Measurements from ENCODE around the gene VPS35. TPM values are rescaled to one million over a fixed set of nuclear protein-coding genes. Genes with fewer than 3 reads are reported as not detected.

The VPS35 gene
- total and polyA plus RNA-seq, 2 of the 13 experiments (the other 11 are each of a cell fraction or from before 2014, with no cell fraction given), result 30.7 to 136 TPM

DNA sequence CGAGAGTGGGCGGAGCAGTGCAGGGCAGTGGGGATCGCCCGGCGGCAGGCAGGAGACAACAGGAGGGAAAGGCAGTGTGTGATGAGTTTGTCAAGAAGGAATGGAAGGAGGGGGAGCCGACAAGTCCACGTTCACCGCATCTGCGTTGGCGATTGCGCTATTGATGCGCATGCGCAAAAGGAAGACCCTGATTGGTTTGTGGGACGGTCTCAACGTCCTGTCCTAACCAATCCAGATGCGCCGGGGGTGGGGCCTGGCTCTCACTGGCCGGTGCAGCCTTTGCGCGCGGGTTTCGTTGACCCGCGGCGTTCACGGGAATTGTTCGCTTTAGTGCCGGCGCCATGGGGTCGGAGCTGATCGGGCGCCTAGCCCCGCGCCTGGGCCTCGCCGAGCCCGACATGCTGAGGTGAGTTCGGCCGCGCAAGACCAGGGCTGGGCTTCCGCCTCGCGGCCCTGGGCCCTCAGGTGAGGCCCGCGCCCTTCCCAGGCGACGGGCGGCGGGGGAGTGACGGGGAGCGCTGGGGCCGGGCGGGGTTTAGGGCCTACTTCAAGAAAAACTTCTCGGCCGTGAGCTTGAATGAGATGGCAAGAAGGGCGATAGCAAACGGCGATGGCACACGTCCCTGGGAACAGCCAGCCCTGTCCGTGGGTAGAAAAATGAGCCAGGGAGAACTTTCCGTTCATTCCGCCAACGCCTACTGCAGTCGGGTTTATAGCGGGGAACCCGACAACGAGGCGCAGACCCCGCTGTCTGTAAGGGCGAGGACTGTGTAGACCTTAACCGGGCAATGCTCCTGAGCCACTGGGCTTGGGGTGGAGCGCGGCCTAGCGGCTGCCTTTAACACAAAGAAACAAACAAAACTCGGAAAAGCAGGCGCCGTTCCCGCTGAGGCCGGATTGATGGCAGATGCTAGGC is 645 bp upstream of the VPS35 start, which contains the start of gene ORC6 (continued):
- TF ChIP-seq, protein P1, sequence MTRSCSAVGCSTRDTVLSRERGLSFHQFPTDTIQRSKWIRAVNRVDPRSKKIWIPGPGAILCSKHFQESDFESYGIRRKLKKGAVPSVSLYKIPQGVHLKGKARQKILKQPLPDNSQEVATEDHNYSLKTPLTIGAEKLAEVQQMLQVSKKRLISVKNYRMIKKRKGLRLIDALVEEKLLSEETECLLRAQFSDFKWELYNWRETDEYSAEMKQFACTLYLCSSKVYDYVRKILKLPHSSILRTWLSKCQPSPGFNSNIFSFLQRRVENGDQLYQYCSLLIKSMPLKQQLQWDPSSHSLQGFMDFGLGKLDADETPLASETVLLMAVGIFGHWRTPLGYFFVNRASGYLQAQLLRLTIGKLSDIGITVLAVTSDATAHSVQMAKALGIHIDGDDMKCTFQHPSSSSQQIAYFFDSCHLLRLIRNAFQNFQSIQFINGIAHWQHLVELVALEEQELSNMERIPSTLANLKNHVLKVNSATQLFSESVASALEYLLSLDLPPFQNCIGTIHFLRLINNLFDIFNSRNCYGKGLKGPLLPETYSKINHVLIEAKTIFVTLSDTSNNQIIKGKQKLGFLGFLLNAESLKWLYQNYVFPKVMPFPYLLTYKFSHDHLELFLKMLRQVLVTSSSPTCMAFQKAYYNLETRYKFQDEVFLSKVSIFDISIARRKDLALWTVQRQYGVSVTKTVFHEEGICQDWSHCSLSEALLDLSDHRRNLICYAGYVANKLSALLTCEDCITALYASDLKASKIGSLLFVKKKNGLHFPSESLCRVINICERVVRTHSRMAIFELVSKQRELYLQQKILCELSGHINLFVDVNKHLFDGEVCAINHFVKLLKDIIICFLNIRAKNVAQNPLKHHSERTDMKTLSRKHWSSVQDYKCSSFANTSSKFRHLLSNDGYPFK (CRISPR knock-in tag; IDR thresholded peaks at IDR 0.05; ENCODE audit: borderline replicate concordance), result no peak; the same call in 1 of the 2 replicates
- TF ChIP-seq, protein P2, sequence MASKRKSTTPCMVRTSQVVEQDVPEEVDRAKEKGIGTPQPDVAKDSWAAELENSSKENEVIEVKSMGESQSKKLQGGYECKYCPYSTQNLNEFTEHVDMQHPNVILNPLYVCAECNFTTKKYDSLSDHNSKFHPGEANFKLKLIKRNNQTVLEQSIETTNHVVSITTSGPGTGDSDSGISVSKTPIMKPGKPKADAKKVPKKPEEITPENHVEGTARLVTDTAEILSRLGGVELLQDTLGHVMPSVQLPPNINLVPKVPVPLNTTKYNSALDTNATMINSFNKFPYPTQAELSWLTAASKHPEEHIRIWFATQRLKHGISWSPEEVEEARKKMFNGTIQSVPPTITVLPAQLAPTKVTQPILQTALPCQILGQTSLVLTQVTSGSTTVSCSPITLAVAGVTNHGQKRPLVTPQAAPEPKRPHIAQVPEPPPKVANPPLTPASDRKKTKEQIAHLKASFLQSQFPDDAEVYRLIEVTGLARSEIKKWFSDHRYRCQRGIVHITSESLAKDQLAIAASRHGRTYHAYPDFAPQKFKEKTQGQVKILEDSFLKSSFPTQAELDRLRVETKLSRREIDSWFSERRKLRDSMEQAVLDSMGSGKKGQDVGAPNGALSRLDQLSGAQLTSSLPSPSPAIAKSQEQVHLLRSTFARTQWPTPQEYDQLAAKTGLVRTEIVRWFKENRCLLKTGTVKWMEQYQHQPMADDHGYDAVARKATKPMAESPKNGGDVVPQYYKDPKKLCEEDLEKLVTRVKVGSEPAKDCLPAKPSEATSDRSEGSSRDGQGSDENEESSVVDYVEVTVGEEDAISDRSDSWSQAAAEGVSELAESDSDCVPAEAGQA (IDR thresholded peaks at IDR 0.05; ENCODE audit: low read depth), result no peak
- TF ChIP-seq, protein P2 (CRISPR knock-in tag; IDR thresholded peaks at IDR 0.05; ENCODE audit: borderline replicate concordance), result no peak
- TF ChIP-seq, protein P3, sequence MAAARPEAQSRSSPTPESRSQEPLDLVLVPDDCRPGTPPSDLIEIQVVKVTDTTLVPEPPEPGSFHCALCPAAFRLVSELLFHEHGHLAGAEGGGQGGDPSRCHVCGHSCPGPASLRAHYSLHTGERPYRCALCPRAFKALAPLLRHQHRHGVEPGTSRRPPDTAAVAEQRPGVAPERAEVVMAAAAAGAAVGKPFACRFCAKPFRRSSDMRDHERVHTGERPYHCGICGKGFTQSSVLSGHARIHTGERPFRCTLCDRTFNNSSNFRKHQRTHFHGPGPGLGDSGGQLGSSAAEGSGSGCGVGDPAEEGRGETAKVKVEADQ (CRISPR knock-in tag; IDR thresholded peaks at IDR 0.05; ENCODE audit: borderline replicate concordance), result peak; percentile 83; the same call in 1 of the 2 replicates
- TF ChIP-seq ZBTB20 (CRISPR knock-in tag; IDR thresholded peaks at IDR 0.05; ENCODE audit: borderline replicate concordance, low read depth), result no peak; the same call in 1 of the 2 replicates
- TF ChIP-seq, protein P4, sequence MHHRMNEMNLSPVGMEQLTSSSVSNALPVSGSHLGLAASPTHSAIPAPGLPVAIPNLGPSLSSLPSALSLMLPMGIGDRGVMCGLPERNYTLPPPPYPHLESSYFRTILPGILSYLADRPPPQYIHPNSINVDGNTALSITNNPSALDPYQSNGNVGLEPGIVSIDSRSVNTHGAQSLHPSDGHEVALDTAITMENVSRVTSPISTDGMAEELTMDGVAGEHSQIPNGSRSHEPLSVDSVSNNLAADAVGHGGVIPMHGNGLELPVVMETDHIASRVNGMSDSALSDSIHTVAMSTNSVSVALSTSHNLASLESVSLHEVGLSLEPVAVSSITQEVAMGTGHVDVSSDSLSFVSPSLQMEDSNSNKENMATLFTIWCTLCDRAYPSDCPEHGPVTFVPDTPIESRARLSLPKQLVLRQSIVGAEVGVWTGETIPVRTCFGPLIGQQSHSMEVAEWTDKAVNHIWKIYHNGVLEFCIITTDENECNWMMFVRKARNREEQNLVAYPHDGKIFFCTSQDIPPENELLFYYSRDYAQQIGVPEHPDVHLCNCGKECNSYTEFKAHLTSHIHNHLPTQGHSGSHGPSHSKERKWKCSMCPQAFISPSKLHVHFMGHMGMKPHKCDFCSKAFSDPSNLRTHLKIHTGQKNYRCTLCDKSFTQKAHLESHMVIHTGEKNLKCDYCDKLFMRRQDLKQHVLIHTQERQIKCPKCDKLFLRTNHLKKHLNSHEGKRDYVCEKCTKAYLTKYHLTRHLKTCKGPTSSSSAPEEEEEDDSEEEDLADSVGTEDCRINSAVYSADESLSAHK (CRISPR knock-in tag; IDR thresholded peaks at IDR 0.05; ENCODE audit: borderline replicate concordance), result no peak
- TF ChIP-seq, protein P5, sequence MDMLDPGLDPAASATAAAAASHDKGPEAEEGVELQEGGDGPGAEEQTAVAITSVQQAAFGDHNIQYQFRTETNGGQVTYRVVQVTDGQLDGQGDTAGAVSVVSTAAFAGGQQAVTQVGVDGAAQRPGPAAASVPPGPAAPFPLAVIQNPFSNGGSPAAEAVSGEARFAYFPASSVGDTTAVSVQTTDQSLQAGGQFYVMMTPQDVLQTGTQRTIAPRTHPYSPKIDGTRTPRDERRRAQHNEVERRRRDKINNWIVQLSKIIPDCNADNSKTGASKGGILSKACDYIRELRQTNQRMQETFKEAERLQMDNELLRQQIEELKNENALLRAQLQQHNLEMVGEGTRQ (IDR thresholded peaks at IDR 0.05; ENCODE audit: low read depth, low read length), result no peak
- TF ChIP-seq, protein P5 (CRISPR knock-in tag; IDR thresholded peaks at IDR 0.05; ENCODE audit: borderline replicate concordance), result peak; percentile 83; the same call in 1 of the 2 replicates
- TF ChIP-seq RBAK (CRISPR knock-in tag; IDR thresholded peaks at IDR 0.05), result peak; percentile 12; the same call in 1 of the 2 replicates
- TF ChIP-seq ZC3H4 (CRISPR knock-in tag; IDR thresholded peaks at IDR 0.05; ENCODE audit: borderline replicate concordance), result no peak
- peak; percentile 34; the same call in 1 of the 2 replicates for TF ChIP-seq ZNF841 (CRISPR knock-in tag; IDR thresholded peaks at IDR 0.05; ENCODE audit: borderline replicate concordance)
- peak; percentile 72 for TF ChIP-seq ZNF274 (CRISPR knock-in tag; IDR thresholded peaks at IDR 0.05)
